SK-N-MC (cell line): ENCODE data around the gene SWAP70.
"Not testable (repeated sequence)": the region's sequence is repeated elsewhere in the genome, so short reads cannot be mapped to it uniquely, and the experiment has no call there.

Source experiments
- DNase-seq: peaks from one replicate; pipeline ENCODE4 v3.0.0-alpha.2; 2011; ENCODE audit warnings: low read depth, low spot score
- H3K27ac ChIP-seq: fragments of 200-600 bp; sonication (generic); 2 replicates; pipeline ENCODE4 v1.5.1; 2016; ENCODE audit warnings: mixed run types
- H3K36me3 ChIP-seq: fragments of 200-600 bp; sonication (generic); 2 replicates; pipeline ENCODE4 v1.6.1; 2017; ENCODE audit warnings: antibody characterized with exemption, low read length, mixed read lengths; ENCODE audit not compliant: insufficient read depth
- H3K4me3 ChIP-seq: fragments of 200-600 bp; sonication (generic); 2 replicates; pipeline ENCODE4 v1.5.1; 2016
- H3K9ac ChIP-seq: fragments of 200-600 bp; sonication (generic); 2 replicates; pipeline ENCODE4 v1.8.0; 2017; ENCODE audit warnings: mixed run types, mixed read lengths; ENCODE audit not compliant: insufficient read length
- H3K9me3 ChIP-seq: fragments of 200-600 bp; sonication (generic); 2 replicates; pipeline ENCODE4 v1.6.1; 2017; ENCODE audit warnings: low read depth, mild to moderate bottlenecking, antibody characterized with exemption, low read length, moderate library complexity, mixed read lengths
- EZH2 ChIP-seq: fragments of 200-600 bp; sonication (generic); IDR thresholded peaks from one replicate; pipeline ENCODE4 v1.6.1; 2017; ENCODE audit warnings: antibody characterized with exemption
- FOXP2 ChIP-seq: optimal IDR thresholded peaks from 2 replicates; pipeline ENCODE3; 2011; ENCODE audit warnings: mild to moderate bottlenecking, moderate library complexity; ENCODE audit not compliant: insufficient read depth; ENCODE audit errors: extremely low read length, control extremely low read depth
- POLR2AphosphoS5 ChIP-seq: IDR thresholded peaks from 2 replicates; pipeline ENCODE4 v1.6.1; 2012; ENCODE audit warnings: mild to moderate bottlenecking, low read depth, low read length, borderline replicate concordance

The SWAP70 gene

DNA sequence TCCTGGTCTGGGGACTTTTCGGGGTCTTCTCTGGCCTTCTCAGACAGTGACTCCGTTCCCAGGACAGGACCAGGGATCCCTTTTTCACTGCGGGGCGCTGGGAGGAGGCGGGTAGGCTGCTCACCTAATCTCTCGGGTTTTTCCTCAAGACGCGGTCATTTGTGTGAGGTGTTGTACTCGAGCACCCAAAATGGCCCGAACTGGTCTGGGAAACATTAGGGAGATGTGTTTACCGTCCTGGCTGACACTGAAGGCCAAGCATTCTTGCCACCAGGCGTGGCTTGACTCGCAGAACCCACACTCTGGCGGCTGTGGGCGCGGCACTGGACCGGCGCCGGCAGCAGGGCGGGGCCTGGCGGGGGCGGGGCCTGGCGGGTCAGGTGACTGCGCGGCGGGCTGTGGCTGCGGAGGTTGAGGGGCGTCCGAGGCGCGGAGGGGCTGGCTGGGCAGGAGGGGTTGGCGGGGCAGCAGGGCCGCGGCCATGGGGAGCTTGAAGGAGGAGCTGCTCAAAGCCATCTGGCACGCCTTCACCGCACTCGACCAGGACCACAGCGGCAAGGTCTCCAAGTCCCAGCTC, at the start of gene SWAP70:
Gene SWAP70 (plus strand): TSS at position 379 of the 577 bp plus-strand sequence. CDS start 103 bp downstream, at position 482.
- peak within 1 kb of the TSS; percentile 89 for H3K4me3 ChIP-seq
- no peak for DNase-seq
- TF ChIP-seq POLR2AphosphoS5 (peak; percentile 80), EZH2 (no peak), FOXP2 (no peak)
- H3K36me3 ChIP-seq: no peaks in the 10 kb centered on the region; the same call in none of the 2 replicates
- no peaks in the 10 kb centered on the region for H3K9me3 ChIP-seq
- H3K9ac ChIP-seq: peak within 1 kb of the TSS; percentile 79
- no peak within 1 kb of the TSS for H3K27ac ChIP-seq

DNA sequence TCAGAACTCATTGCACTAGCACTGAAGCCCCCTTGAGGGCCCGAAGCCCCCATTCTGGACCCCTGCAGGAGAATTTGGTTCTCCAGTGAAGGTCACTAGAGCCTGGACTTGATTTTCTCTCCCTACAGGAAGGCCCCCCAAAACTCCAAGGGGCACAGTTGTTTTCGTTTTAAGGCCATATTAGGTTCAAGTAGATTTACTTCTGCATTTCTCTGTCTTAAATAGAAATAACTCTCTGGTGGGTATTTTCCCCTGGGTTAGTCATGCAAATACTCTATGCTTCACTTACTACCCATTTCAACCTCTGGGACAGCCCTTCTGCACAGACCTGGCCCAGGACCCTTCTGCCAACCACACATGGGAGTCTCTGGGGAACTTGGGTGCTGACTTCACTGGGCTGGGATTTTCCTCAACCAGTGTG, 48.8 kb upstream of the SWAP70 start:
- Histone ChIP-seq H3K4me3 (peak overlapping the region; percentile 87), H3K9me3 (no peaks in the 10 kb centered on the region), H3K27ac (peak overlapping the region; percentile 98), H3K36me3 (no peaks in the 10 kb centered on the region), H3K9ac (peak overlapping the region; percentile 26)
- no peak for DNase-seq
- TF ChIP-seq POLR2AphosphoS5 (no peak), FOXP2 (no peak), EZH2 (no peak)

DNA sequence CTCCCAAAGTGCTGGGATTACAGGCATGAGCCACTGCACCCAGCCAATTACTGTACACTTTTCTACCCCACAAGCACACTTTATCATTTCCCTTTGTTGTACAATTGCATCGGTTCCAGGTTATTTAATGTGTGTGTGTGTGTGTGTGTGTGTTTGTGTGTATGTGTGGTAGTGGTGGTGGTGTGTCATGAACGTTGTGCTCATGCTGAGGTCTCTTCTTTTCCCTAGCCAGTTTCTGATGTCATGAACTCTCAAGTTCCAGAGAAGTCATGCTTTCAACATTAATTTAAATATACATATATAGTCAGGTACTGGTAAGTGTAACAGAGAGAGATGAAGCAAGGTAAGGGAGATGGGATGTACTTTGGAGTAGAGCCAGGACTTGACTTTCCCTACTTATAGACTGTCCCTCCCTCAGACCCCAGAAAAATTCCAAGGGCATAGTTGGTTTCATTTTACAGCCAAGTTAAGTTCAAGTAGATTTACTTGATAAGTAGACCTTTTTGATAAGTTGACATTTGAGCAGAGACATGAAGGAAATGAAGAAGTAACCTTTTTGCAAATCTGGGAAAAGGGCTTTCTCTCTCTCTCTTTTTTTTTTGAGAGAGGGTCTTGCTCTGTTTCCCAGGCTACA, 47.7 kb upstream of the SWAP70 start:
- no peak for TF ChIP-seq EZH2
- TF ChIP-seq POLR2AphosphoS5: no peak
- no peak for TF ChIP-seq FOXP2
- Histone ChIP-seq H3K4me3 (no peak overlapping the region), H3K27ac (no peak overlapping the region), H3K9me3 (no peaks in the 10 kb centered on the region), H3K9ac (no peak overlapping the region), H3K36me3 (no peaks in the 10 kb centered on the region)
- no peak for DNase-seq

DNA sequence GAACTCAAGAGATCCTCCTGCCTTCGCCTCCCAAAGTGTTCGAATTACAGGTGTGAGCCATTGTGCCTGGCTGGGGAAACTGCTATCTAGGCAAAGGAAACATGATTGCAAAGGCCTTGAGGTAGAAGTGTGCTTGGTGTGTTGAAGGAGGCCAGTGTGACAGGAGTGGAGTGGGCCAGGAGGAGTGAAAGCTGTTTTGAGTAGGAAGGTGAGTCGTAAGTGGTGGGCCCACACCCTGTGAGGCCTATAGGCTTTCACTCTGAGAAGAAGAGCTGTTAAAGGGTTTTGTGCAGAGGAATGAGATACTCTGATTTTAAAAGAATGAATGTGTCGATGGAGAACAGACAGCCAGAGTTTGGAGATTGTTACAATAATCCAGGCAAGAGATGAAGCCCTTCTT, 47.0 kb upstream of the SWAP70 start:
- TF ChIP-seq FOXP2 (no peak), POLR2AphosphoS5 (no peak), EZH2 (no peak)
- no peaks in the 10 kb centered on the region for H3K36me3 ChIP-seq

DNA sequence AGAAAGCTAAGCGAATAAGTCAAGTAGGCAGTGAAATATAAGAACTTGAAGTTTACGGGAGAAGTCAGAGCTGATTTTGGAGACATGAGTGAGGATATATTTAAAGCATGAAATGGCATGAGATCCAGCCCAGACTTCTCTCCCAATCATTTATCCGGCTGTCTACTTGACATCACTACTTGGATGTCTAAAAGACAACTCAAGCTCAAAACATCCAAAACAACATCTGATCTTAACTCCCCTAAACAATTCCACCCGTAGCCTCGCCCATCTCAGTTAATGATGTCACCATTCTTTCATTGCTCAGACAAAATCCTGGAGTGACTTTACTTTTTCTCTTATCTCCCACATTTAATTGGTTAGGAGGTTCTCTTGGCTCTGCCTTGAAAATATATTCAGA, 45.9 kb upstream of the SWAP70 start:
- DNase-seq: no peak
- TF ChIP-seq FOXP2: no peak
- no peak for TF ChIP-seq EZH2
- no peak for TF ChIP-seq POLR2AphosphoS5
- no peak overlapping the region for H3K9ac ChIP-seq
- H3K36me3 ChIP-seq: no peaks in the 10 kb centered on the region
- H3K27ac ChIP-seq: no peak overlapping the region
- H3K9me3 ChIP-seq: no peaks in the 10 kb centered on the region
- H3K4me3 ChIP-seq: no peak overlapping the region

More for the DNA sequence above, 47.0 kb upstream of the SWAP70 start:
- no peak for DNase-seq
- no peak overlapping the region for H3K9ac ChIP-seq
- no peak overlapping the region for H3K27ac ChIP-seq
- H3K9me3 ChIP-seq: no peaks in the 10 kb centered on the region
- no peak overlapping the region for H3K4me3 ChIP-seq

DNA sequence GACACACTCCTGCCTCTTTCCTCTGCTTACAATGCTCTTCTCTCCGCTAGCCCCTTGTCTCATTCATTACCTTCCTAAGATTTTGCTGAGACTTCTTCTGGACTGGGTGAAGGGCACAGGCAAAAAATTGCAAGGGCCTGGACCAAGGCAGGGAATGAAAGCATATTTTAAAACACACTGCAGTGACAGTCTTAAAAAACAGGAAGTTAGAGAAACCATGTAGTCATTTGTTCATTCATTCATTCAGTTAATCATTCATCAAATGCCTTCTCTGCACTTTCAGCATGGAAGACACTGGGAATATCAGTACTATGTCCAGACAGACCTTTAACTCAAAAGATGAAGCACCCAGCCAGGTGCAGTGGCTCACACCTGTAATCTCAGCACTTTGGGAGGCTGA, 44.9 kb upstream of the SWAP70 start:
- Histone ChIP-seq H3K4me3 (no peak overlapping the region), H3K36me3 (no peaks in the 10 kb centered on the region), H3K27ac (no peak overlapping the region), H3K9ac (no peak overlapping the region), H3K9me3 (no peaks in the 10 kb centered on the region)
- no peak for TF ChIP-seq EZH2
- no peak for TF ChIP-seq POLR2AphosphoS5
- no peak for TF ChIP-seq FOXP2
- no peak for DNase-seq

DNA sequence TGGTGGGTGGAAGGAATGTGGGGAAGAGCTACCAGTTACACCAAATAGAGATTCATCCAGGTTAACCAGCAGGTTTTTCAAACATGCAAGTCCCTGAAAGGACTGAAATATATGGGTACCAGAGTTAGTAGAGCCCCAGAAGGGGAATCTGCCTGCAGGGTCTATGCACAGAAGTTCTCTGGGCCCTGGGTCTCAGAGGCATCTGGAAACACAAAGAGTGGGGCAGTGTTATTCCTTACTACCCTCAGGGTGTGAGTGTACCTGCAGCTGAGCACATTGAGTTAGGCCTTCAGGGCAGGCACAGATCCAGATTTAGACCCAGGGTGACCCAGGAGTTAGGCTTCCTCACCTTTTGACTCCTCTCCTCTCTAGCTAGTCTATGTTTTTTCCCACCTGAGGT, 43.9 kb upstream of the SWAP70 start:
- no peak for DNase-seq
- Histone ChIP-seq H3K9me3 (no peaks in the 10 kb centered on the region), H3K36me3 (no peaks in the 10 kb centered on the region), H3K27ac (no peak overlapping the region), H3K4me3 (no peak overlapping the region), H3K9ac (no peak overlapping the region)
- TF ChIP-seq POLR2AphosphoS5 (no peak), EZH2 (no peak), FOXP2 (no peak)

DNA sequence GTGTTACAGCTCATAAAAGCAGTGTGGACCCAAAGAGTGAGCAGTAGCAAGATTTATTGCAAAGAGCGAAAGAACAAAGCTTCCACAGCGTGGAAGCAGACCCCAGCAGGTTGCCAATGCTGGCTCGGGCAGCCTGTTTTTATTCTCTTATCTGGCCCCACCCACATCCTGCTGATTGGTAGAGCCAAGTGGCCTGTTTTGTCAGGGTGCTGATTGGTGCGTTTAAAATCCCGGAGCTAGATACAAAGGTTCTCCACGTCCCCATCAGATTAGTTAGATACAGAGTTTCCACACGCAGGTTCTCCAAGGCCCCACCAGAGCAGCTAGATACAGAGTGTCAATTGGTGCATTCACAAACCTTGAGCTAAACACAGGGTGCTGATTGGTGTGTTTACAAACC, 41.5 kb upstream of the SWAP70 start:
- not testable (repeated sequence) for H3K4me3 ChIP-seq, H3K9me3 ChIP-seq, H3K27ac ChIP-seq, H3K9ac ChIP-seq, DNase-seq, H3K36me3 ChIP-seq

DNA sequence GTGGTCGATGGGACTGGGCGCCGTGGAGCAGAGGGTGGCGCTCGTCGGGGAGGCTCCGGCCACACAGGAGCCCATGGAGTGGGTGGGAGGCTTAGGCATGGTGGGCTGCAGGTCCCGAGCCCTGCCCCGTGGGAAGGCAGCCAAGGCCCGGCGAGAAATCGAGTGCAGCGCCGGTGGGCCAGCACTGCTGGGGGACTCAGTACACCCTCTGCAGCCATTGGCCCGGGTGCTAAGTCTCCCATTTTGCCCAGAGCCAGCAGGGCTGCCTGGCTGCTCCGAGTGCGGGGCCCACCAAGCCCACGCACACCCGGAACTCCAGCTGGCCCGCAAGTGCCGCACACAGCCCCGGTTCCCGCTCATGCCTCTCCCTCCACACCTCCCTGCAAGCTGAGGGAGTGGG, 40.8 kb upstream of the SWAP70 start:
- not testable (repeated sequence) for H3K9ac ChIP-seq, H3K9me3 ChIP-seq, H3K4me3 ChIP-seq, H3K36me3 ChIP-seq, DNase-seq, H3K27ac ChIP-seq
